Body of pancreas (tissue), 4 donors: ENCODE results near the gene CDX1. TPM values are rescaled to one million over a fixed set of nuclear protein-coding genes. Genes with fewer than 3 reads are reported as not detected.

ENCODE experiments used
- ATAC-seq: fragments of 150-250 bp; one replicate; pipeline ENCODE4 v1.9.1; 2016
- DNase-seq, 4 donors: peaks; one replicate each; pipeline ENCODE4 v3.0.0-alpha.2; 2019
- H3K27ac ChIP-seq, 4 donors: fragments of 200-600 bp; sonication (generic); 1 replicate in 3 of 4; 2 replicates in 1 of 4; pipeline versions ENCODE4 v1.5.1 to v1.6.1; 2016 to 2019; ENCODE audit warnings: mild to moderate bottlenecking in 1 of 4, mixed read lengths in 1 of 4, moderate library complexity in 1 of 4
- H3K27me3 ChIP-seq, 2 donors: fragments of 200-600 bp; sonication (generic); one replicate each; pipeline ENCODE4 v1.6.0; 2016; ENCODE audit warnings: mild to moderate bottlenecking in 1 of 2
- H3K36me3 ChIP-seq, 2 donors: fragments of 200-600 bp; sonication (generic); replicated peaks in 1 of 2; 2 replicates each; pipeline ENCODE4 v1.5.1; 2016; ENCODE audit warnings: low read depth in 2 of 2; ENCODE audit not compliant: insufficient read depth in 1 of 2
- H3K4me1 ChIP-seq: fragments of 200-600 bp; sonication (generic); one replicate; pipeline ENCODE4 v1.6.0; 2016
- H3K4me3 ChIP-seq, 2 donors: fragments of 200-600 bp; sonication (generic); 1 replicate in 1 of 2; 2 replicates in 1 of 2; pipeline ENCODE4 v1.5.1; 2016 to 2019
- H3K9me3 ChIP-seq, 3 donors: fragments of 200-600 bp; sonication (generic); 1 replicate in 2 of 3; 2 replicates in 1 of 3; pipeline ENCODE4 v1.5.1; 2016
- POLR2A ChIP-seq, 3 donors: fragments of 450-650 bp; IDR thresholded peaks; one replicate each; pipeline ENCODE4 v1.6.1; 2016; ENCODE audit warnings: antibody characterized with exemption in 3 of 3, mild to moderate bottlenecking in 2 of 3
- WGBS, 2 donors: methylation state at CpG; one replicate each; pipeline ENCODE4 v1.1.5; 2017; 5-methylcytosine and 5-hydroxymethylcytosine counted together
- intact Hi-C: fragments of 100-400 bp; cut with DNase I; formaldehyde crosslinking; loops from one replicate; pipeline ENCODE4 v1.15.1; 2023
- total RNA-seq, 2 donors: library from RNA; depleted of rRNA; stranded (reverse); fragments of >200 nt; gene quantifications; one replicate each; pipeline ENCODE4 v1.1.0, GENCODE V29; 2016
- TF ChIP-seq, protein P1 (sequence below), 7 experiments: fragments of 450-650 bp in 4 of 7; fragments of 200-600 bp in 3 of 7; sonication (generic) in 3 of 7; IDR thresholded peaks; one replicate each; pipeline ENCODE4 v1.5.1; 2016 to 2019; ENCODE audit warnings: antibody characterized with exemption in 7 of 7

CDX1 gene
- total RNA-seq, 2 donors from 2014 or later, result not detected

DNA sequence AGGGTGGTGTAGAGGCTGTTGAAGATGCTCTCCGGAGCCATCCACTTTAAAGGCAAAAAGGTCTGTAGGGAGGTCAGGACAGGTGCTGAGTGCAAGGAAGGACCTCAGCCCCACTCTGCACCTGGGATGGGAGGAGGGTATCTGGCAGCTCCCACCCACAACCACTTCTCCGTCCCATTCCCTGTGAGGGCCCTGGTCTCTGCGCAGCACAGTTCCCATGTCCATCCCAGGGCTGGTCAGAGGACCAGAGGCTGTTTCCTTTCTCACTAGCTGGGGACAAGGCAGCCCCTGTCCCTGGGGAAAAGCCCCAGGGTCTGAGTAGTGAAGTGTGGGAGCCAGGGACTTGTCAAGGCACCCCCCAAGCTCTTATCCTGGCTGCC is 46.5 kb upstream of the CDX1 start:
- no peaks in the 10 kb centered on the region for H3K4me1 ChIP-seq
- no peaks in the 10 kb centered on the region for H3K36me3 ChIP-seq
- no peak for TF ChIP-seq POLR2A (IDR thresholded peaks at IDR 0.05)
- TF ChIP-seq, protein P1, sequence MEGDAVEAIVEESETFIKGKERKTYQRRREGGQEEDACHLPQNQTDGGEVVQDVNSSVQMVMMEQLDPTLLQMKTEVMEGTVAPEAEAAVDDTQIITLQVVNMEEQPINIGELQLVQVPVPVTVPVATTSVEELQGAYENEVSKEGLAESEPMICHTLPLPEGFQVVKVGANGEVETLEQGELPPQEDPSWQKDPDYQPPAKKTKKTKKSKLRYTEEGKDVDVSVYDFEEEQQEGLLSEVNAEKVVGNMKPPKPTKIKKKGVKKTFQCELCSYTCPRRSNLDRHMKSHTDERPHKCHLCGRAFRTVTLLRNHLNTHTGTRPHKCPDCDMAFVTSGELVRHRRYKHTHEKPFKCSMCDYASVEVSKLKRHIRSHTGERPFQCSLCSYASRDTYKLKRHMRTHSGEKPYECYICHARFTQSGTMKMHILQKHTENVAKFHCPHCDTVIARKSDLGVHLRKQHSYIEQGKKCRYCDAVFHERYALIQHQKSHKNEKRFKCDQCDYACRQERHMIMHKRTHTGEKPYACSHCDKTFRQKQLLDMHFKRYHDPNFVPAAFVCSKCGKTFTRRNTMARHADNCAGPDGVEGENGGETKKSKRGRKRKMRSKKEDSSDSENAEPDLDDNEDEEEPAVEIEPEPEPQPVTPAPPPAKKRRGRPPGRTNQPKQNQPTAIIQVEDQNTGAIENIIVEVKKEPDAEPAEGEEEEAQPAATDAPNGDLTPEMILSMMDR (IDR thresholded peaks at IDR 0.05), result no peak
- H3K4me3 ChIP-seq, result no peak overlapping the region
- intact Hi-C loops, result no loop called here
- no peak overlapping the region for H3K27ac ChIP-seq
- no peak for ATAC-seq
- 89 to 97% methylated on average over 1 to 3 of the region's 3 CpGs for WGBS, 2 donors
- H3K27me3 ChIP-seq, result no peaks in the 10 kb centered on the region
- DNase-seq, result no peak
- no peaks in the 10 kb centered on the region for H3K9me3 ChIP-seq

DNA sequence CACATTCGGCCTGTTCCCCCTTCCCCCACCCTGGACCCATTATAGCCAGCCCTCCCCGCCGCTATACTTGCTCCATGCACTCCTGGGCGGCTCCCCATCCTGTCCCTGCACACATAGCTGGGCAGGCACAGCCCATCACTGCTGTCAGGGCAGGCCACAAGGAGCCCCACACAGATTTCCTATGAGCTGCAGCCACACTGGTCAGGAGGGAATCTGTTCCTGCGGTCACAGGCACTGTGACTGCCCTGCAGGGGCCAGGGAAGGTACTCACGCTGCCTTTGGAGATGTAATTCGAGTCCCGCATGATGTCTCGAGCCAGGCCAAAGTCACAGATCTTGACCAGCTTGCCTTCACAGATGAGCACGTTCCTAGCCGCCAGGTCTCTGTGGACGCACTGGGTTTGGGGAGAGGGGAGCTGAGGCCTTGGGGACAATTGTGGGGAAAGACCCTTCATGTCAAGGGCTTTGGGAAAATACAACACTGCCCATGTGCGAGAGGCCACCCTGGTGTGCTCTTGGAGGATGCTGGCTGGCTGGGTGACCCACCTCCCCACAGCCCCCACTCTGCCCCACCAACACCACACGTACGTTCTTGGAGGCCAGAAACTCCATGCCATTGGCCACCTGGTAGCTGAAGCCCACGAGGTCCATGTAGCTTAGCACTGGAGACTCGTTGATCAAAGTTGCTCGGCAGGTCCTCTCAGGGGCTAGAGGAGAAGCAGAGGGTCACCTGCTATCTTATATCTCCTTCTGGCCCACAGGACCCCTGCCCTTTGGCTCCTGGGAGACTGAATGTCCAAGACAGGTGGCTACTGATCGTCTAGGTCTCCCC is 45.7 kb upstream of the CDX1 start:
- H3K36me3 ChIP-seq, result no peaks in the 10 kb centered on the region
- H3K4me1 ChIP-seq, result no peaks in the 10 kb centered on the region
- TF ChIP-seq POLR2A (IDR thresholded peaks at IDR 0.05), result no peak
- TF ChIP-seq, protein P1 (IDR thresholded peaks at IDR 0.05), result no peak
- no peak overlapping the region for H3K27ac ChIP-seq
- 82 to 84% methylated on average over 9 to 19 of the region's 19 CpGs for WGBS, 2 donors
- DNase-seq (no peak), ATAC-seq (no peak)
- H3K27me3 ChIP-seq, result no peaks in the 10 kb centered on the region
- intact Hi-C loops, result no loop called here
- no peak overlapping the region for H3K4me3 ChIP-seq
- H3K9me3 ChIP-seq, result no peaks in the 10 kb centered on the region

DNA sequence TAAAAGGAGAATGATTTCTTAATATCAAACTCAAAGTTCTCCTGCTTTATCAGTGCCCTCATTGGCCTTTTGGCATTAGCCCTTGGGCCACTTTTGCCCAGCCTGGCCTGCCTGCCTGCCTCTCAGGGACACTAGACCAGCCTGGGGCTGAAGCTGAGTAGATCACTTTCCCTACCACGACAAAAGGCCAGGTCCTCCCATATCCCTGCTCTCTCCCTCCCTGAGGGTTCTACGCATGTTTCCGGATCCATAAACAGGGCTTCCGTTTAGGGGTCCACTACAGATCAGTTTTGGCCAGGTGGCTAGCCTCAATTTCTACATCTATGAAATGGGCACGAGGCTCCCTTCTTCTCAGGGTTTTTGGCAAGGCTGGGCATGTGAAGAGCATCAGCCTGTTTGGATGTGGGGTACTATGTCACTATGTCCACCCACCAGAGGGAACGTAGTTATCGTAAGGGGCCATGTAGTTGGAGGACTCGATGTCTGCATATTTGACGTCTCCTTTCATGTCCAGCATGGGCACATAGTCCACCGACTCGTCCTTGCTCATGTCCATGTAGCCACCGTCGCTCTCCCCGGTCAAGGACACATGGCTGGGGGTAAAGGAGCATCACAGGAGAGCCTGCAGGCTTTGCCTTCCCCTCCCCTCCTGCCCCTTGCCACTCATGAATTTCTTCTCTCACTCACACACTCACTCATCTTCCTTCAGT is 45.0 kb upstream of the CDX1 start:
- Histone ChIP-seq H3K4me1 (no peaks in the 10 kb centered on the region), H3K36me3 (no peaks in the 10 kb centered on the region), H3K9me3 (no peaks in the 10 kb centered on the region), H3K4me3 (no peak overlapping the region), H3K27ac (no peak overlapping the region), H3K27me3 (no peaks in the 10 kb centered on the region)
- ATAC-seq (no peak), DNase-seq (no peak)
- 88 to 89% methylated on average over 14 of the region's 14 CpGs for WGBS, 2 donors
- intact Hi-C loops, result no loop called here
- no peak for TF ChIP-seq POLR2A (IDR thresholded peaks at IDR 0.05)
- TF ChIP-seq, protein P1 (IDR thresholded peaks at IDR 0.05), result no peak

DNA sequence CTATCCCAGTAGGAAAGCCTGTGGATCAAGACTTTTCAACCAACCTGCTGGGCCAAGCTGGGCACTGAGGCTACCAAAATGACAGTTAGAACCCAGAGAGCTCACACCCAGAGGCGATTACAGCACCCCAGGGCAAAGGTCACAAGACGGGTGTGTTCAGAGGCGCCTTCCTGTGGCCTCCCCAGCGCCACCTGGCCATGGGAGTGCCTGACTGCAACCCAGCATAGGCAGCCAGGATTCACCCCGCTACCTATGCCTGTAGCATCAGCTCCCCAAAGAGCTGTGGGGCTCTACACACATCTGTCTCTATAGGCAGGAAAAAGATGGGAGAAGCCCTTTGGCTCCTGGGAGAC is 44.4 kb upstream of the CDX1 start:
- no peak for ATAC-seq
- Histone ChIP-seq H3K9me3 (no peaks in the 10 kb centered on the region), H3K4me1 (no peaks in the 10 kb centered on the region), H3K4me3 (no peak overlapping the region), H3K27ac (no peak overlapping the region), H3K36me3 (no peaks in the 10 kb centered on the region), H3K27me3 (no peaks in the 10 kb centered on the region)
- intact Hi-C loops, result no loop called here
- TF ChIP-seq POLR2A (IDR thresholded peaks at IDR 0.05), result no peak
- TF ChIP-seq, protein P1 (IDR thresholded peaks at IDR 0.05), result no peak
- 44 to 49% methylated on average over 5 of the region's 5 CpGs for WGBS, 2 donors
- DNase-seq, result no peak
